Measurements from ENCODE around the gene ZNF280A. TPM values are rescaled to one million over a fixed set of nuclear protein-coding genes. Genes with fewer than 3 reads are reported as not detected.

The ZNF280A gene
- total RNA-seq, 1 experiment from 2014 or later = 0.81 TPM

GRCh38 chr22:22479999-22480532 is 40.0 kb downstream of the ZNF280A start:
- DNase-seq (ENCODE audit: low read depth, low spot score) (no peak), ATAC-seq (no peak)
- H3K4me3 ChIP-seq (replicated peaks in 1 of 2; ENCODE audit: low read depth in 1 of 2, low read length in 2 of 2) = no peak overlapping the region
- no TSS peak for BruUV-seq (replicated peaks)
- no peaks in the 10 kb centered on the region for H3K4me1 ChIP-seq (ENCODE audit: control insufficient read depth in 1 of 2, insufficient read depth in 2 of 2, low read length in 2 of 2)
- no peaks in the 10 kb centered on the region for H4K20me1 ChIP-seq (ENCODE audit: insufficient read depth)
- H3K9me2 ChIP-seq (ENCODE audit: insufficient read depth) = no peaks in the 10 kb centered on the region
- no peaks in the 10 kb centered on the region for H3K79me2 ChIP-seq (ENCODE audit: insufficient read depth, low read length)
- TF ChIP-seq REST (IDR thresholded peaks at IDR 0.05; ENCODE audit: low read depth) (no peak), RAD21 (IDR thresholded peaks at IDR 0.05; ENCODE audit: low read depth) (no peak), CTCF (IDR thresholded peaks at IDR 0.05 in 2 of 3, conservative IDR thresholded peaks at IDR 0.05 in 1 of 3; ENCODE audit: borderline replicate concordance in 1 of 3, insufficient read depth in 1 of 3, low read depth in 2 of 3, low read length in 2 of 3) (no peak), TCF7L2 (IDR thresholded peaks at IDR 0.05; ENCODE audit: borderline replicate concordance, extremely low read depth, insufficient read depth, insufficient read length) (no peak), SRF (IDR thresholded peaks at IDR 0.05; ENCODE audit: low read depth) (no peak), FOSL1 (IDR thresholded peaks at IDR 0.05; ENCODE audit: low read depth) (no peak), POLR2AphosphoS5 (IDR thresholded peaks at IDR 0.05; ENCODE audit: low read depth, low read length) (no peak), ZFX (IDR thresholded peaks at IDR 0.05) (no peak), YY1 (IDR thresholded peaks at IDR 0.05; ENCODE audit: extremely low read depth, insufficient replicate concordance, low read depth, low read length) (no peak), SP1 (IDR thresholded peaks at IDR 0.05; ENCODE audit: low read depth) (no peak), ZNF274 (IDR thresholded peaks at IDR 0.05; ENCODE audit: low read depth, low read length) (no peak), POLR2A (IDR thresholded peaks at IDR 0.05; ENCODE audit: borderline replicate concordance, extremely low read depth, insufficient read depth, insufficient read length) (no peak), ZBTB33 (IDR thresholded peaks at IDR 0.05; ENCODE audit: extremely low read depth, insufficient replicate concordance, low read length) (no peak), JUND (IDR thresholded peaks at IDR 0.05) (no peak), ELF1 (IDR thresholded peaks at IDR 0.05; ENCODE audit: borderline replicate concordance, low read depth) (no peak), EZH2 (IDR thresholded peaks at IDR 0.05) (no peak), SIN3A (IDR thresholded peaks at IDR 0.05; ENCODE audit: low read depth) (no peak)
- RAD21 ChIA-PET (ENCODE audit: low non-redundant PET in 1 of 2, low total read pairs in 2 of 2, uncharacterized antibody in 2 of 2, unreplicated experiment in 2 of 2) = no interaction called here
- no peak overlapping the region for H3K27ac ChIP-seq (ENCODE audit: low read depth, low read length)
- H3K36me3 ChIP-seq (ENCODE audit: control insufficient read depth in 1 of 2, insufficient read depth in 2 of 2, low read length in 2 of 2) = no peaks in the 10 kb centered on the region
- no peak overlapping the region for H2AFZ ChIP-seq (ENCODE audit: low read depth, low read length, poor library complexity, severe bottlenecking)
- H3K27me3 ChIP-seq (ENCODE audit: insufficient read depth, low read length) = no peaks in the 10 kb centered on the region
- H3K9me3 ChIP-seq (ENCODE audit: control insufficient read depth in 1 of 2, insufficient read depth in 1 of 2, low read depth in 1 of 2, low read length in 2 of 2) = no peaks in the 10 kb centered on the region
- no peak overlapping the region for H3K4me2 ChIP-seq (ENCODE audit: low read length)
- POLR2A ChIA-PET = no interaction called here
- intact Hi-C loops (cut with micrococcal nuclease) = no loop called here
- CTCF ChIA-PET = interaction anchor here (1.7 kb wide), 1 partner anchor 16 kb away, joined by 4 read pairs; no protein-coding TSS in a partner anchor
- H3K9ac ChIP-seq (ENCODE audit: low read length) = no peak overlapping the region
